ENCODE measurements around the gene AEN. TPM values are rescaled to one million over a fixed set of nuclear protein-coding genes. Genes with fewer than 3 reads are reported as not detected.

Gene AEN
- total RNA-seq, 1 donor from 2014 or later = 18.4 TPM

DNA sequence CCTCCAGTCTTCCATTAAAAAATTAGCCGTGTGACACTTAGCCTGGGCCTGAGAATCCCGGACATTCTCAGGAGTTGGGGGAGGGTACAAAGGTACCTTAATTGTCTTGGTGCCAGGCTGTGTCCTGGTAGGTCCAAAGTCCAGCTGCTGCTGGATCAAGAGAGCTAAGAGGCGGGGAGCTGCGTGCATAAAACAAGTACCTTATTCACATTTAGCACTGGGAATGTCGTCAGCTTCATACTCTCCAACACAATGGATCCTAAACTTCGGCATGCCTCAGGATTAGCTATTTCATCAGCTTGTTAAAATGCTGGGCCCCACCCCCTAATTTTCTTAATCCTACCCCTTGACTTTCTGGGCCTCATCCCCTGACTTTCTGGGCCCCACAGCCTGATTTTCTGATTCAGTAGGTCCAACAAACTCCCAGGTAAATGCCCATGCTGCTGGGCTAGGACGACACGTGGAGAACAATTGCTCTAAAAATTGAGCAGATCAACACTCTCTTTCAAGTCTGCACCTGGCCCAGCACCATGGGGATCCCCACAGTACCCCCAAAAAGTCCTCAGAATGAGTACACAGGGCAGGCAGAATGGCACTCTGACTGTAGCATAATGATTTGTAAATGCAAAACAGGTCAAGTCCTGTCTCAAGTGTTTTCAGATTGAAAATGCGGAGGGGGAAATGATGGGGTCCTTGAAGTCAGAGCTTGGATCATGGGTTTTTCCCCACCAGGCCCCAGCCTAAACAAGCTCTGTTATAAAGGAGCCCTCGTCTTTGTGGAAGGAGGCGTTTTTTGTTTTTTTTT is 5.6 kb upstream of the AEN start:
- Histone ChIP-seq H3K4me3 (no peak overlapping the region), H3K4me1 (peaks cover 4% of the 10 kb centered on the region), H3K36me3 (no peaks in the 10 kb centered on the region), H3K27me3 (no peaks in the 10 kb centered on the region), H3K9me3 (no peaks in the 10 kb centered on the region), H3K27ac (no peak overlapping the region)
- no peak for TF ChIP-seq POLR2AphosphoS5 (IDR thresholded peaks at IDR 0.05; ENCODE audit: insufficient read depth in 1 of 2, low read depth in 1 of 2)
- TF ChIP-seq, protein P1, sequence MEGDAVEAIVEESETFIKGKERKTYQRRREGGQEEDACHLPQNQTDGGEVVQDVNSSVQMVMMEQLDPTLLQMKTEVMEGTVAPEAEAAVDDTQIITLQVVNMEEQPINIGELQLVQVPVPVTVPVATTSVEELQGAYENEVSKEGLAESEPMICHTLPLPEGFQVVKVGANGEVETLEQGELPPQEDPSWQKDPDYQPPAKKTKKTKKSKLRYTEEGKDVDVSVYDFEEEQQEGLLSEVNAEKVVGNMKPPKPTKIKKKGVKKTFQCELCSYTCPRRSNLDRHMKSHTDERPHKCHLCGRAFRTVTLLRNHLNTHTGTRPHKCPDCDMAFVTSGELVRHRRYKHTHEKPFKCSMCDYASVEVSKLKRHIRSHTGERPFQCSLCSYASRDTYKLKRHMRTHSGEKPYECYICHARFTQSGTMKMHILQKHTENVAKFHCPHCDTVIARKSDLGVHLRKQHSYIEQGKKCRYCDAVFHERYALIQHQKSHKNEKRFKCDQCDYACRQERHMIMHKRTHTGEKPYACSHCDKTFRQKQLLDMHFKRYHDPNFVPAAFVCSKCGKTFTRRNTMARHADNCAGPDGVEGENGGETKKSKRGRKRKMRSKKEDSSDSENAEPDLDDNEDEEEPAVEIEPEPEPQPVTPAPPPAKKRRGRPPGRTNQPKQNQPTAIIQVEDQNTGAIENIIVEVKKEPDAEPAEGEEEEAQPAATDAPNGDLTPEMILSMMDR (IDR thresholded peaks at IDR 0.05) = no peak
- no peak for TF ChIP-seq POLR2A (IDR thresholded peaks at IDR 0.05)
- intact Hi-C loops (cut with DNase I) = no loop called here
- peak in 1 of 2 donors; percentile 54 for DNase-seq (ENCODE audit: extremely low spot score in 2 of 2)

DNA sequence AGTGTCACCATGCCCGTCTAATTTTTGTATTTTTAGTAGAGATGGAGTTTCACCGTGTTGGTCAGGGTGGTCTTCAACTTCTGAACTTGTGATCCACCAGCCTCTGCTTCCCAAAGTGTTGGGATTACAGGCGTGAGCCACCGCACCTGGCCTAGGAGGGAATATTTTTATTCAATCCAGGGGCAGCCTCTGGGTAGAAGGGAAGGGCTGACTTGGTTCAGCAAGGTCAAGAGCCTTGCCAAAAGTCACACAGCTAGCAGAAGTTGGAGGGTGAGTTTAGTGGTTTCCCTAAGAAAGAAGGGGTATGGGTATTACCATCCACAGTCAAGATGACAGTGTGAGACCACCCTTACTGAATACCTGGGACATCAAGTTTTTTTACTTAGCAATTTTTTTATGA is 4.9 kb upstream of the AEN start:
- TF ChIP-seq, protein P1 (IDR thresholded peaks at IDR 0.05) = no peak
- TF ChIP-seq POLR2AphosphoS5 (IDR thresholded peaks at IDR 0.05; ENCODE audit: insufficient read depth in 1 of 2, low read depth in 1 of 2) (no peak), POLR2A (IDR thresholded peaks at IDR 0.05) (no peak)
- intact Hi-C loops (cut with DNase I) = no loop called here

DNA sequence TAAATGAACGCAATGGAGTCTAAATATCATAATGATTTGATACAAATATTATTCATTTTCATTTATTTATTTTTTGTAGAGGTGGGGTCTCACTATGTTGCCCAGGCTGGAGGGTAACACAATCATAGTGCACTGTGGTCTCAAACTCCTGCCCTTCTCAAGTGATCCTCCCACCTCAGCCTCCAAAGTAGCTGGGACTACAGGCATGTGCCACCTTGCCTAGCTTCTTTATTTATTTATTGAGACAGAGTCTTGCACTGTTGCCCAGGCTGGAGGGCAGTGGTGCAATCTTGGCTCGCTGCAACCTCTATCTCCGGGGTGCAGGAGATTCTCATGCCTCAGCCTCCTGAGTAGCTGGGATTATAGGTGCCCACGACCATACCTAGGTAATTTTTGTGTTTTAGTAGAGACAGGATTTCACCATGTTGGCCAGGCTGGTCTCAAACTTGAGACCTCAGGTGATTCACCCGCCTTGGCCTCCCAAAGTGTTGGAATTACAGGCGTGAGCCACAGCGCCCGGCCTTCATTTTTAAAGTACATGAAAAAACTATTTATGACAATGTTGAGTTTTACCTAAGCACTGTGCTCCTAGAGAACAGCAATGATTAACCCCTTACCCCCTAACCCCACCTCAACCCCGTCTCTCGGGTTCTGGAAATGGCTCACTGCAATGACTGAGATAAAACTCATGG is 4.0 kb upstream of the AEN start:
- no peaks in the 10 kb centered on the region for H3K27me3 ChIP-seq
- H3K4me3 ChIP-seq = no peak overlapping the region
- no peaks in the 10 kb centered on the region for H3K36me3 ChIP-seq
- DNase-seq (ENCODE audit: extremely low spot score in 2 of 2) = peak; percentile 49 to 58
- TF ChIP-seq POLR2AphosphoS5 (IDR thresholded peaks at IDR 0.05; ENCODE audit: insufficient read depth in 1 of 2, low read depth in 1 of 2) = no peak
- TF ChIP-seq, protein P1 (IDR thresholded peaks at IDR 0.05) = no peak
- no peak for TF ChIP-seq POLR2A (IDR thresholded peaks at IDR 0.05)
- intact Hi-C loops (cut with DNase I) = no loop called here
- H3K27ac ChIP-seq = no peak overlapping the region
- peaks cover 18% of the 10 kb centered on the region for H3K4me1 ChIP-seq
- no peaks in the 10 kb centered on the region for H3K9me3 ChIP-seq

More for the DNA sequence above, 4.9 kb upstream of the AEN start:
- Histone ChIP-seq H3K36me3 (no peaks in the 10 kb centered on the region), H3K9me3 (no peaks in the 10 kb centered on the region), H3K4me1 (peaks cover 8% of the 10 kb centered on the region), H3K27me3 (no peaks in the 10 kb centered on the region), H3K4me3 (no peak overlapping the region), H3K27ac (no peak overlapping the region)
- peak; percentile 22 to 28 for DNase-seq (ENCODE audit: extremely low spot score in 2 of 2)

DNA sequence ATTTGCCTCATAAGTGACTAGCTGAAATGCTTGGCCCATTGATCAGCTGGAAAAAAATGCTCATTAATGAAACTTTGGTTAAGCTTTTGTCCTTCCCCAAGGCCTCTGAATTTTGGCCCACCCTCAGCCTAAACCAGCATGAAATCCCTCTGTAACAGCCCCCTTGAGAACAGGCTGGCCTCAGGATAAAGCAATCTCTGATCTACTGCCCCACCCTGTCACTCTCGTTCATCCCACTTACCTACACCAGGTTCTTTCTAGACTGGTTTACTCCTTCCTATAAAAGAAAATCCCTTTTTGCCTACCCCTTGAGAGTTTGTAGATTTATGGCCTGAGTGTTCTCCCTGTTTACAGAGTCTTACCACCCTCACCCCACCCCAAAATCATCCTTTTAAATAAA is 3.4 kb upstream of the AEN start:
- intact Hi-C loops (cut with DNase I) = no loop called here
- peak in 1 of 2 donors; percentile 25 for DNase-seq (ENCODE audit: extremely low spot score in 2 of 2)
- Histone ChIP-seq H3K27me3 (no peaks in the 10 kb centered on the region), H3K9me3 (no peaks in the 10 kb centered on the region), H3K36me3 (no peaks in the 10 kb centered on the region), H3K27ac (no peak overlapping the region), H3K4me3 (no peak overlapping the region), H3K4me1 (peaks cover 24% of the 10 kb centered on the region)
- TF ChIP-seq, protein P1 (IDR thresholded peaks at IDR 0.05) = no peak
- no peak for TF ChIP-seq POLR2AphosphoS5 (IDR thresholded peaks at IDR 0.05; ENCODE audit: insufficient read depth in 1 of 2, low read depth in 1 of 2)
- TF ChIP-seq POLR2A (IDR thresholded peaks at IDR 0.05) = no peak

DNA sequence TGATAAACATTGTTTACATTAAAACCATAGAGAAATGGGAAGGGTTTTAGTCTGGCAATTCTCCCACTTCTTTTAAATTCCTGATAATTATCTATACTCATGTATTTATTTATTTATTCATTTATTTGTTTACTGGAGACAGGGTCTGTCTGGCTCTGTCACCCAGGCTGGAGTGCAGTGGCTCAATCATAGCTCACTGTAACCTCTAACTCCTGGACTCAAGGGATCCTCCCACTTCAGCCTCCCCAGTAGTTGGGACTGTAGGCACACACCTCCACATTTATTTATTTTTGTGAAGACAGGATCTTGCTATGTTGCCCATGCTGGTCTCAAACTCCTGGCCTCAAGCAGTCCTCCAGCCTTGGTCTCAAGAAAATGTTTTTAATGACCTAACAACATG is 2.5 kb upstream of the AEN start:
- intact Hi-C loops (cut with DNase I) = no loop called here

More for the DNA sequence above, 2.5 kb upstream of the AEN start:
- Histone ChIP-seq H3K4me1 (peaks cover 33% of the 10 kb centered on the region), H3K9me3 (no peaks in the 10 kb centered on the region), H3K36me3 (no peaks in the 10 kb centered on the region), H3K27me3 (no peaks in the 10 kb centered on the region), H3K4me3 (no peak overlapping the region), H3K27ac (no peak overlapping the region)
- TF ChIP-seq POLR2AphosphoS5 (IDR thresholded peaks at IDR 0.05; ENCODE audit: insufficient read depth in 1 of 2, low read depth in 1 of 2) (no peak), POLR2A (IDR thresholded peaks at IDR 0.05) (no peak)
- TF ChIP-seq, protein P1 (IDR thresholded peaks at IDR 0.05) = no peak
- peak in 1 of 2 donors; percentile 25 for DNase-seq (ENCODE audit: extremely low spot score in 2 of 2)
